PC-3 (cell line): ENCODE measurements around the gene CDC45. TPM values are rescaled to one million over a fixed set of nuclear protein-coding genes. Genes with fewer than 3 reads are reported as not detected.

Experiments
- ATAC-seq: fragments of 200-7000 bp; cut with Tn5 transposase; 2 replicates; pipeline ENCODE4 v1.9.1; 2020; ENCODE audit warnings: mild to moderate bottlenecking, moderate library complexity
- BruUV-seq: library from RNA; stranded (reverse); fragments of 400-500 nt; replicated peaks from 2 replicates; lab custom pipeline; 2021; lab: Mats Ljungman, UMichigan
- CTCF ChIA-PET: fragments of 300-600 bp; sonication (Branson Sonifier 250); formaldehyde crosslinking; loops from one replicate; lab custom pipeline; 2022; ENCODE audit warnings: antibody characterized with exemption; lab: Charles Lee
- POLR2A ChIA-PET: fragments of 300-600 bp; sonication (Branson Sonifier 250); formaldehyde crosslinking; loops from one replicate; lab custom pipeline; 2022; ENCODE audit warnings: antibody characterized with exemption; ENCODE audit not compliant: unreplicated experiment; lab: Charles Lee
- DNase-seq: peaks from one replicate; pipeline ENCODE4 v3.0.0-alpha.2; 2015
- H2AFZ ChIP-seq: fragments of 300-600 bp; sonication (generic); 2 replicates; pipeline ENCODE4 v1.6.0; 2016; ENCODE audit warnings: antibody characterized with exemption, low read length
- H3F3A ChIP-seq: fragments of 300-600 bp; sonication (generic); one replicate; pipeline ENCODE4 v1.6.0; 2017; ENCODE audit warnings: antibody characterized with exemption, low read length, control low read depth, mild to moderate bottlenecking; ENCODE audit not compliant: unreplicated experiment
- H3K27ac ChIP-seq: fragments of 300-600 bp; sonication (generic); 2 replicates; pipeline ENCODE4 v1.5.1; 2016; ENCODE audit warnings: mild to moderate bottlenecking, low read length
- H3K27me3 ChIP-seq: fragments of 300-600 bp; sonication (generic); 2 replicates; pipeline ENCODE4 v1.6.1; 2016; ENCODE audit warnings: low read length, mixed read lengths
- H3K36me3 ChIP-seq: fragments of 300-600 bp; sonication (generic); 2 replicates; pipeline ENCODE4 v1.6.1; 2016; ENCODE audit warnings: low read depth, mixed run types, low read length, mixed read lengths
- H3K4me1 ChIP-seq: fragments of 300-600 bp; sonication (generic); 2 replicates; pipeline ENCODE4 v1.5.1; 2016; ENCODE audit warnings: low read length; ENCODE audit not compliant: insufficient read depth
- H3K4me2 ChIP-seq: fragments of 300-600 bp; sonication (generic); 2 replicates; pipeline ENCODE4 v1.6.0; 2016; ENCODE audit warnings: low read length
- H3K4me3 ChIP-seq: fragments of 300-600 bp; sonication (generic); 2 replicates; pipeline ENCODE4 v1.5.1; 2016; ENCODE audit warnings: mild to moderate bottlenecking, low read length, mixed read lengths
- H3K79me2 ChIP-seq: fragments of 300-600 bp; sonication (generic); 2 replicates; pipeline ENCODE4 v1.6.1; 2017; ENCODE audit warnings: low read length, mixed read lengths
- H3K9ac ChIP-seq: fragments of 300-600 bp; sonication (generic); 2 replicates; pipeline ENCODE4 v1.6.0; 2016; ENCODE audit warnings: mild to moderate bottlenecking, low read length
- H3K9me2 ChIP-seq: fragments of 300-600 bp; sonication (generic); replicated peaks from 2 replicates; pipeline ENCODE4 v1.6.1; 2016; ENCODE audit warnings: mixed run types, low read length, mixed read lengths
- H3K9me3 ChIP-seq: fragments of 300-600 bp; sonication (generic); 2 replicates; pipeline ENCODE4 v1.6.1; 2016; ENCODE audit warnings: low read length, mixed read lengths
- H4K20me1 ChIP-seq: fragments of 300-600 bp; sonication (generic); 2 replicates; pipeline ENCODE4 v1.6.1; 2016; ENCODE audit warnings: low read length, mixed read lengths
- CTCF ChIP-seq: fragments of 300-600 bp; sonication (generic); conservative IDR thresholded peaks from 2 replicates; pipeline ENCODE4 v1.5.1; 2017; ENCODE audit warnings: antibody characterized with exemption, low read depth, mild to moderate bottlenecking, low read length
- EZH2 ChIP-seq: fragments of 300-600 bp; sonication (generic); IDR thresholded peaks from one replicate; pipeline ENCODE4 v1.6.1; 2017; ENCODE audit warnings: antibody characterized with exemption, mild to moderate bottlenecking, low read length; ENCODE audit not compliant: unreplicated experiment
- EZH2phosphoT487 ChIP-seq: fragments of 300-600 bp; sonication (generic); IDR thresholded peaks from 2 replicates; pipeline ENCODE4 v1.6.1; 2018; ENCODE audit warnings: mild to moderate bottlenecking, antibody characterized with exemption, low read length, borderline replicate concordance
- intact Hi-C: fragments of 100-400 bp; cut with micrococcal nuclease; formaldehyde crosslinking; loops from 2 replicates; pipeline ENCODE4 v1.9.0; 2023
- total RNA-seq: library from RNA; depleted of rRNA; stranded (reverse); fragments of >200 nt; gene quantifications from 2 replicates; pipeline ENCODE4 v1.2.3, GENCODE V29; 2014

The CDC45 gene
- total RNA-seq, 1 experiment from 2014 or later, result 70.9 TPM

GRCh38 chr22:19478045-19478900 lies 1.4 kb upstream of the CDC45 start:
- no peaks in the 10 kb centered on the region for H3K27me3 ChIP-seq
- peaks cover 11% of the 10 kb centered on the region for H3K4me1 ChIP-seq
- H3K79me2 ChIP-seq, result peaks cover 78% of the 10 kb centered on the region
- peak overlapping the region; percentile 88 for H3K4me3 ChIP-seq
- ChIA-PET CTCF (interaction anchor here (0.7 to 1.0 kb wide), 2 partner anchors 11 to 178 kb away, joined by 3 to 4 read pairs; no protein-coding TSS in a partner anchor), POLR2A (no interaction called here)
- no peaks in the 10 kb centered on the region for H3K9me2 ChIP-seq
- no peaks in the 10 kb centered on the region for H3F3A ChIP-seq
- peak overlapping the region; percentile 88 for H3K4me2 ChIP-seq
- H3K36me3 ChIP-seq, result peaks cover 20% of the 10 kb centered on the region
- H3K9me3 ChIP-seq, result no peaks in the 10 kb centered on the region
- intact Hi-C loops, result loop anchor here (5.0 kb wide), 1 partner anchor 176 kb away; no protein-coding TSS in a partner anchor
- peaks cover 29% of the 10 kb centered on the region for H4K20me1 ChIP-seq
- TF ChIP-seq CTCF (no peak), EZH2 (no peak), EZH2phosphoT487 (no peak)
- H2AFZ ChIP-seq, result peak overlapping the region; percentile 96; the same call in 1 of the 2 replicates
- peak overlapping the region; percentile 93 for H3K27ac ChIP-seq
- no peak for DNase-seq
- peak overlapping the region; percentile 97 for H3K9ac ChIP-seq
- no peak for ATAC-seq
- TSS peak; percentile 48 for BruUV-seq

GRCh38 chr22:19478901-19479354 lies 792 bp upstream of the CDC45 start, which contains the start of gene UFD1:
Gene UFD1, minus strand, starts transcription at chr22:19479193. Its CDS starts 108 bp downstream, at chr22:19479085.
- peak within 1 kb of the TSS; percentile 93 for H3K27ac ChIP-seq
- intact Hi-C loops, result loop anchor here (5.0 kb wide), 1 partner anchor 177 kb away; no protein-coding TSS in a partner anchor
- peaks cover 29% of the 10 kb centered on the region for H4K20me1 ChIP-seq
- ChIA-PET CTCF (interaction anchor here (1.6 kb wide), 1 partner anchor 151 kb away, joined by 6 read pairs; no protein-coding TSS in a partner anchor), POLR2A (no interaction called here)
- peak within 1 kb of the TSS; percentile 97 for H3K9ac ChIP-seq
- peaks cover 11% of the 10 kb centered on the region for H3K4me1 ChIP-seq
- ATAC-seq, result peak; percentile 62
- peaks cover 72% of the 10 kb centered on the region for H3K79me2 ChIP-seq
- BruUV-seq, result no TSS peak
- H3K9me2 ChIP-seq, result no peaks in the 10 kb centered on the region
- H3K4me2 ChIP-seq, result peak within 1 kb of the TSS; percentile 88
- H2AFZ ChIP-seq, result peak within 1 kb of the TSS; percentile 96
- no peaks in the 10 kb centered on the region for H3K9me3 ChIP-seq
- H3K36me3 ChIP-seq, result peaks cover 15% of the 10 kb centered on the region
- no peaks in the 10 kb centered on the region for H3F3A ChIP-seq
- no peak for TF ChIP-seq CTCF
- TF ChIP-seq EZH2, result no peak
- no peak for TF ChIP-seq EZH2phosphoT487
- DNase-seq, result peak; percentile 63
- no peaks in the 10 kb centered on the region for H3K27me3 ChIP-seq
- peak within 1 kb of the TSS; percentile 88 for H3K4me3 ChIP-seq
